Activated T-helper 1 cell treated with anti-CD3 and anti-CD28 coated beads, Interleukin-2, amount 50 U/mL, for 16 hours (primary cell): ENCODE results near the gene AGL.
"Not testable (repeated sequence)": the region's sequence is repeated elsewhere in the genome, so short reads cannot be mapped to it uniquely, and the experiment has no call there.

ENCODE experiments used
- DNase-seq, 2 donors: peaks; one replicate each; pipeline ENCODE4 v3.0.0-alpha.2; 2020; ENCODE audit warnings: low read depth in 1 of 2, low spot score in 1 of 2

Gene AGL

GRCh38 chr1:99849744-99850458 is at the start of gene AGL:
Gene AGL, plus strand, starts transcription at chr1:99850361. Its CDS starts 682 bp downstream, at chr1:99851043.
- DNase-seq, result peak; percentile 70 to 80

GRCh38 chr1:99801584-99801983 is 48.6 kb upstream of the AGL start:
- no peak for DNase-seq

- no peak for DNase-seq
Observed at GRCh38 chr1:99806882-99807281, 43.3 kb upstream of the AGL start.

DNA sequence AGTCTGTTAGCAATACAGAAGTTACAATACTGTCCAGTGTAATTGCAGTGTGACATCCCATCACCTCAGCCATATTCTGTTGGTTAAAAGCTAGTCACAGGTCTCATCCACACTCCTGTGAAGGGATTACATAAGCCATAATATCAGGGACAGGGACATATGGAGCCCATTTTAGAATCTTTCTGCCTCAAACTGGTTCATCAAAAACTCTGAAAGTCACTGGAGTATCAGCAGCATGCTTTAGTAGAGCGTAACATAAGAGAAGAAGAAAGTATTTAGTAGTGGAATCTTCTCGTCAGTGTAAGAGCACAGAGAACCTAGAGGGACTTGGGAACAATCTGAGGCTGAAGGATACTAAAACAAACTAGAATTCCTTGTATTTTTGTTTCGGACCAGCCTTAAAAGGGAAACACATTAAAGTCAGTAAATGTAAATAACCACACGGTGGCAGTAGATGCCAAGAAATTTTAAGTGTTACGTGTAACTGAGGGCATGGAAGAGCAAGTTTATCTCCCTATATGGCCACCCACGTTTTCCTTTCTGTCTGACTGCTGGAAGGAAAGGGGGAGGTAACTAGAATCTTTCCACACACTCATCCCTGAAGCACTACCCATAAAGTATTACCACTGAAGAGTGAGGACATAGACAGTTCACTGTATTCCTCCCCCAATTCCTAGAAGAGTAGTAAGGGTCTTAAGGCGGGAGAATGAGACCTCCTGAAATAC is 41.6 kb upstream of the AGL start:
- DNase-seq, result no peak

DNA sequence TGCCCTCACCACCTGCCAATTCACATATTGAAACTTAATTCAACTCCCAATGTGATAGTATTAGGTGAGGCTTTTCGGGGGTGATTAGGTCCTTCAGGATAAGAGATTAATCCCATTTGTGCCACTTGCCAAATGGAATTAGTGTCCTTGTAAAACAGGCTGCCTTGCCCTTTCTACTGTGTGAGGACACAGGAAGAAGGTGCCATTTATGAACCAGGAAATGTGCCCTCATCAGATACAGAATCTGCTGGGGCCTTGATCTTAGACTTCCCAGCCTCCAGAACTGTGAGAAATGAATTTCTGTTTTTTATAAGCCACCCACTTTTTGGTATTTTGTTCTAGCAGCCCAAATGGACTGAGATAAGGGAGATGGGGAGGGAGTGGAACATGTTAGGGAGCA is 39.1 kb upstream of the AGL start:
- DNase-seq, result no peak

- DNase-seq, result no peak
Observed at GRCh38 chr1:99811747-99812146, 38.4 kb upstream of the AGL start.

- DNase-seq, result no peak
Observed at GRCh38 chr1:99814373-99814900, 35.7 kb upstream of the AGL start.

DNA sequence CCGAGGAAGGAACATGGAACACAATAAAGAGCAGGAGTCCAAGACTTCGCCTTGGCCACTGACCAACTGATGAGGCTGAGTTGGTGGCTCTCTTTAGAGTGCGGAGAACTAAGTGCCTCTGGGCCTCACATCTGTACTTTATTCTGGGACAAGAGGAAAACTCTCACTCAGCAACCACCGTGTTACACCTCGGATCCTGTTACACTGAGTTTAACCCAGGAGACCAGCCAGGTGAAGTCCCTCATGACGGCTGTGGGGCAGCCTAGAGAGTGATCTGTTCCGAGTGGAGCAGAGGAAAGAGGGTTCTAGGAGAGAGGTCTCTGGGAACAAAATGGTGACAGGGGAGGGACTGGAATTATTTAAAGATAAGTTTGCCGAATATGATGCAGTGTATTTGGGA is 33.5 kb upstream of the AGL start:
- DNase-seq, result no peak

- DNase-seq, result no peak
Observed at GRCh38 chr1:99818063-99818699, 32.0 kb upstream of the AGL start.

- DNase-seq, result no peak
Observed at GRCh38 chr1:99820546-99820945, 29.6 kb upstream of the AGL start.

GRCh38 chr1:99825098-99825497 is 25.1 kb upstream of the AGL start:
- no peak for DNase-seq

DNA sequence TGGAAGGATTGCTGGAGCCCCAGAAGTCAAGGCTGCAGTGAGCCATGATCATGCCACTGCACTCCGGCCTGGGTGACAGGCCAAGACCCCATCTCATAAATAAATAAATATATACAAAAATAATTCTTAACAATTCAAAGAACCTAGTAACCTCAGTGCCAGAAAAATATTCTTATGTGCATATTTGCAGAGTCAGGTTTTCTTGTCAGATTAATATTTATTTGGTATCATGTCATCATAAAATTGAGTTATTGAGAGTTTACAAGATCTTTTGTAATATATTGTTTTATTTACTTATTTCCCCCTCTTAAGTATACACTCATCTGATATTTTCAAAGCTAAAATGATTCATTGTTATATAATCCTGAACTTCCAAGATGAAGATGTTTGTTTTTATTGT is 24.5 kb upstream of the AGL start:
- DNase-seq, result no peak

DNA sequence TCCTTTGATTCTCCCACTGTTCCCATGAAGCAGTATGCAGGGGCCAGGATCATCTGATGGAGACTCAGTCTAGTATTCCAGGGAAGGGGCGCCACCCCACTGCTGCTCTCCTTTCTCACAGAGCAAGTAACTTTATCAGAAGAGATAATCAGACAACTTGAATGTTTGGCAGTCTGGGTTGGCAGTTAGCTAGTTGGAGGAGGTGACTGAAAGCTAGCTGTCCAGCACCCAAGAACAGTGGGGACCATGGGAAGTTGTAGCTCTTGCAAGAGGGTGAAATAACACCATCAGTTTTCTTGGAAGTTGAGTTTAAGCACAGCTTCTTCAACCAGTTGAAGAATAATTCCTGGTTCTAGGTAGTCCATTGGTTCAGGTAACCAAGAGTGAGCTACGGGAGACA is 22.2 kb upstream of the AGL start:
- no peak for DNase-seq

DNA sequence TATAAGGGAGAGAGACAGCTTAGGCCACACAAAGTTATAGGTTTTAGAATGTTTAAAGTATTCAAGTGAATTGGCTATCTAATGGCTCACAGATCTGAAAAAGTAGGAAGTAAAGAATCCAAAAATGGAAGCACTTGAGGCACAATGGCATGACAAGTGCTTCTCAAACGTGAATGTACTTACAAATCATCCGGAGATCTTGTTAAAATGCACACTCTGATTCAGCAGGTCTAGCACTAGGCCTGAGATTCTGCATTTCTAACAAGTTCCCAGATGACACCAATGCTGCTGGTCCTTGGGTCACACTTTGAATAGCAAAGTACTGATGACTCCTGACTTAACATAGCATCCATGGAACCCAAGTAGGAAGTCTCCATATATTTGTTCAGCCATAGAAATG is 20.9 kb upstream of the AGL start:
- DNase-seq, result no peak

DNA sequence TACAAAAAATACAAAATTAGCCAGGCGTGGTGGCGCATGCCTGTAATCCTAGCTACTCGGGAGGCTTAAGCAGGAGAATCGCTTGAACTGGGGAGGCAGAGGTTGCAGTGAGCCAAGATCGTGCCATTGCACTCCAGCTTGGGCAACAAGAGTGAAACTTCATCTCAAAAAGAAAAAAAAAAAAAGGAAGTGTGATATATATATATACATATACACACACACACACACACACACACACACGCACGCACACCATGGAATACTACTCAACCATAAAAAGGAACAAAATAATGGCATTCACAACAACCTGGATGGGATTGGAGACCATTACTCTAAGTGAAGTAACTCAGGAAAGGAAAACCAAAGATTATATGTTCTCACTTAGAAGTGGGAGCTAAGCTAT is 16.2 kb upstream of the AGL start:
- not testable (repeated sequence) for DNase-seq

- not testable (repeated sequence) for DNase-seq
Observed at GRCh38 chr1:99836171-99837103, 13.7 kb upstream of the AGL start.

DNA sequence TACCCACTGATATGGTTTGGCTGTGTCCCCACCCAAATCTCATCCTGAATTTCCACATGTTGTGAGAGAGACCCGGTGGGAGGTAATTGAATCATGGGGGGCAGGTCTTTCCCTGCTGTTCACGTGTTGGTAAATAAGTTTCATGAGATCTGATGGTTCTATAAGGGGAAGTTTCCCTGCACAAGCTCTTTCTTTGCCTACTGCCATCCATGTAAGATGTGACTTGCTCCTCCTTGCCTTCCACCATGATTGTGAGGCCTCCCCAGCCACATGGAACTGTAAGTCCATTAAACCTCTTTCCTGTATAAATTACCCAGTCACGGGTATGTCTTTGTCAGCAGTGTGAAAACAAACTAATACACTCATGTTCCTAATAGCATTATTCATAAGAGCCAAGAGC is 9.8 kb upstream of the AGL start:
- not testable (repeated sequence) for DNase-seq

GRCh38 chr1:99843760-99844159 is 6.4 kb upstream of the AGL start:
- no peak for DNase-seq

- not testable (repeated sequence) for DNase-seq
Observed at GRCh38 chr1:99845201-99845600, 5.0 kb upstream of the AGL start.

DNA sequence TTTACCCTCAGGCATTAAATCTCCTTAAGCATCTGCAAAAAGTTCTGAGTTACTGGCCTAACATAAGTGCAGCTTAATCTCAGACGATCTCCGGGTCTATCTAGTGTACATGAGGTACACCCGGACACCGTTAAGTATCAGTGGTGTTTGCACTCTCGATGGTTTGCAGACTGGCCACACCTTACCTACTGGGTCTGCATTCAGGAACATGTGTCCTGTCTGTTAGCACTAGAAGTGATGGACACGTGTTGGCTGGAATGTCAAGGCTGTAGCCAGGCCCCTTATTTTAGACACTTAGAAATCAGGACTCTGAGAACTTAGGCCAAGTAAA is 783 bp upstream of the AGL start:
- DNase-seq, result no peak
